BJ (cell line): ENCODE data around the gene CAP2. TPM values are rescaled to one million over a fixed set of nuclear protein-coding genes. Genes with fewer than 3 reads are reported as not detected.

Source experiments
- CTCF ChIA-PET: fragments of 350-600 bp; formaldehyde crosslinking; extraction: SDS; loops from one replicate; lab custom pipeline; 2021; ENCODE audit warnings: antibody characterized with exemption, inconsistent platforms; lab: Yijun Ruan, JAX
- POLR2A ChIA-PET: fragments of 300-600 bp; sonication (Branson Sonifier 250); formaldehyde crosslinking; extraction: SDS; loops from one replicate; lab custom pipeline; 2021; ENCODE audit warnings: antibody characterized with exemption; lab: Charles Lee
- DNase-seq: peaks from one replicate; pipeline ENCODE4 v3.0.0-alpha.2; 2011; ENCODE audit warnings: low read depth
- H3K27me3 ChIP-seq: 2 replicates; pipeline ENCODE4 v1.6.0; 2011; ENCODE audit warnings: low read length; ENCODE audit not compliant: control insufficient read depth, insufficient read depth
- H3K36me3 ChIP-seq: 2 replicates; pipeline ENCODE4 v1.5.1; 2011; ENCODE audit warnings: low read length; ENCODE audit not compliant: control insufficient read depth, insufficient read depth
- H3K4me3 ChIP-seq: 2 replicates; pipeline ENCODE4 v1.5.1; 2011; ENCODE audit warnings: low read depth, mild to moderate bottlenecking, control low read depth, low read length
- polyA plus RNA-seq: library from polyadenylated mRNA; depleted of rRNA; stranded (reverse); fragments of >200 nt; gene quantifications from 2 replicates; pipeline ENCODE4 v1.2.3, GENCODE V29; 2011
- TF ChIP-seq, protein P1 (sequence below): IDR thresholded peaks from 2 replicates; pipeline ENCODE4 v1.5.1; 2011; ENCODE audit warnings: low read depth, mild to moderate bottlenecking, control low read depth, inconsistent platforms, low read length, moderate library complexity; ENCODE audit not compliant: insufficient read depth

Gene CAP2
- polyA plus RNA-seq, 1 experiment, result 84.4 TPM

- DNase-seq, result no peak
- TF ChIP-seq, protein P1, sequence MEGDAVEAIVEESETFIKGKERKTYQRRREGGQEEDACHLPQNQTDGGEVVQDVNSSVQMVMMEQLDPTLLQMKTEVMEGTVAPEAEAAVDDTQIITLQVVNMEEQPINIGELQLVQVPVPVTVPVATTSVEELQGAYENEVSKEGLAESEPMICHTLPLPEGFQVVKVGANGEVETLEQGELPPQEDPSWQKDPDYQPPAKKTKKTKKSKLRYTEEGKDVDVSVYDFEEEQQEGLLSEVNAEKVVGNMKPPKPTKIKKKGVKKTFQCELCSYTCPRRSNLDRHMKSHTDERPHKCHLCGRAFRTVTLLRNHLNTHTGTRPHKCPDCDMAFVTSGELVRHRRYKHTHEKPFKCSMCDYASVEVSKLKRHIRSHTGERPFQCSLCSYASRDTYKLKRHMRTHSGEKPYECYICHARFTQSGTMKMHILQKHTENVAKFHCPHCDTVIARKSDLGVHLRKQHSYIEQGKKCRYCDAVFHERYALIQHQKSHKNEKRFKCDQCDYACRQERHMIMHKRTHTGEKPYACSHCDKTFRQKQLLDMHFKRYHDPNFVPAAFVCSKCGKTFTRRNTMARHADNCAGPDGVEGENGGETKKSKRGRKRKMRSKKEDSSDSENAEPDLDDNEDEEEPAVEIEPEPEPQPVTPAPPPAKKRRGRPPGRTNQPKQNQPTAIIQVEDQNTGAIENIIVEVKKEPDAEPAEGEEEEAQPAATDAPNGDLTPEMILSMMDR, result no peak
- ChIA-PET POLR2A (no interaction called here), CTCF (no interaction called here)
- Histone ChIP-seq H3K36me3 (no peaks in the 10 kb centered on the region), H3K4me3 (no peak overlapping the region), H3K27me3 (no peaks in the 10 kb centered on the region)
Observed at GRCh38 chr6:17456711-17457110, 63.3 kb downstream of the CAP2 start.

- TF ChIP-seq, protein P1, result no peak
- Histone ChIP-seq H3K27me3 (no peaks in the 10 kb centered on the region), H3K36me3 (no peaks in the 10 kb centered on the region), H3K4me3 (no peak overlapping the region)
- CTCF ChIA-PET, result no interaction called here
- DNase-seq, result no peak
- POLR2A ChIA-PET, result no interaction called here
Observed at GRCh38 chr6:17457405-17457804, 64.0 kb downstream of the CAP2 start.

GRCh38 chr6:17457956-17458355, 64.6 kb downstream of the CAP2 start:
- no peak overlapping the region for H3K4me3 ChIP-seq
- DNase-seq, result no peak
- CTCF ChIA-PET, result no interaction called here
- H3K27me3 ChIP-seq, result no peaks in the 10 kb centered on the region
- TF ChIP-seq, protein P1, result no peak
- POLR2A ChIA-PET, result no interaction called here
- no peaks in the 10 kb centered on the region for H3K36me3 ChIP-seq

DNA sequence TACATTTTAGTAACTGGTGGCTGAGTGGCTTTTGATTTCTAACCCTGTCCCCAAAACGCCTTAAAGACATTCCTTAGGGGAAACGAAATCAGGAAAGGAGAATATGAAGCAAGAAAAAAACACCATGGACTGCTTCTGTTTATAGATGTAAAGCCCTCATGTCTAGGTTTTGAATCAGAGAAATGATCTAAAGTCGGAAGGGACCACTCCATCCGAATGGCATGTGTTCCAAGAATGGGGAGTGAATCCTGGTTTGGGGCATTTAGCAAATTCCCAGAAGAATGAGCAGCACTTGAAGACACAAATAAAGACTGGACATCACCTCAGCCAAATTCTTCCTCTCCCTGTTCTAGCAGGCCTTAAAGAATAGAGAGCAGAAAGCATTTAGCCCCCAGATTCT, 65.6 kb downstream of the CAP2 start:
- POLR2A ChIA-PET, result no interaction called here
- TF ChIP-seq, protein P1, result no peak
- DNase-seq, result no peak

GRCh38 chr6:17460862-17461261, 67.5 kb downstream of the CAP2 start:
- peaks cover 2% of the 10 kb centered on the region for H3K36me3 ChIP-seq
- TF ChIP-seq, protein P1, result no peak
- no peaks in the 10 kb centered on the region for H3K27me3 ChIP-seq
- POLR2A ChIA-PET, result no interaction called here
- no peak for DNase-seq
- no peak overlapping the region for H3K4me3 ChIP-seq
- CTCF ChIA-PET, result no interaction called here

More for the DNA sequence above, 65.6 kb downstream of the CAP2 start:
- H3K4me3 ChIP-seq, result no peak overlapping the region
- H3K27me3 ChIP-seq, result no peaks in the 10 kb centered on the region
- CTCF ChIA-PET, result no interaction called here
- H3K36me3 ChIP-seq, result no peaks in the 10 kb centered on the region
